GM23248 (cell line): ENCODE data around the gene COPB1.

Experiments
- EZH2 ChIP-seq: fragments of 200-600 bp; sonication (generic); IDR thresholded peaks from 2 replicates; pipeline ENCODE4 v1.6.1; 2018; ENCODE audit warnings: antibody characterized with exemption, mild to moderate bottlenecking; ENCODE audit not compliant: insufficient read depth, poor library complexity, severe bottlenecking
- EZH2phosphoT487 ChIP-seq: fragments of 200-600 bp; sonication (generic); IDR thresholded peaks from 2 replicates; pipeline ENCODE4 v1.6.1; 2018; ENCODE audit warnings: antibody characterized with exemption, moderate library complexity, mild to moderate bottlenecking, low read depth; ENCODE audit not compliant: insufficient read depth

DNA sequence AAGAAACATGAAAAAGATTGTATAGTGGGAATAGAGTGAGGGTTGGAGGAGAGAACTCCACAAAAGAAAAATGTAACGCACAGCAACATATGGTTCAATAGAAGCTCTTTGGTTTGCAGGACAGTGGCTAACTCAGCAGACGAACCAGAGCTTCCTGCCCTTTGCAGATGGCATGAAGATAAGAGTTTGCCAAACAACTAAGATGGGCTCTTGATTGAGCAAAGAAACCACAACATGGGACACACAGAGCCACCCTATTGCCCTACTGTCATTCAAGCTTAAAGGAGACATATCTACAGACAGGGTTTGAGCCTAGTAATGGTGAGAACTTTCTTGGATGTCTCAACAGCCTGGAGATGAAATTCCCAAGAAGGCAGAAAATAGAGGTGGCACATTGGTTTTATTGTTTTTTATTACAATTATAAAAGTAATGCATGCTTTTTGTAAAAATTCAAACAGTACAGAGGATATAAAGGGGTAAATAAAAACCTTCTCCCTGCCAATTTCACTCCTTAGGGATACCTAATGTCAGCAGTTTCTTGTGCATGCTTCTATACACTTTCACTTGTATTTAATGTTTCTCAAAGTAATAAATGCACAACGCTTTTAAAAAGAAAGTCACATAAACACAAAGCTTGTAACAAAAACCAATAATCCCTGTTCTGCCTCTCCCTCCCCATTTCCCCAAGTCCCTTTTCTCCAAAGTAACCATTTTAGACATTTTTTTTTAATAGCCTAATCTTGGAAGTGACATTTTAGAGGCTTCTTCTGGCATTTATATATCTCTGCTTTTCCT, 63.7 kb downstream of the COPB1 start:
- no peak for TF ChIP-seq EZH2phosphoT487
- TF ChIP-seq EZH2 = no peak
